ENCODE data around the gene BHLHE41.

BHLHE41 gene

GRCh38 chr12:26133521-26133920 lies 8.7 kb upstream of the BHLHE41 start:
- DNase-seq: no peak

GRCh38 chr12:26132866-26133265 lies 8.0 kb upstream of the BHLHE41 start:
- DNase-seq: no peak

- DNase-seq: no peak
Observed at GRCh38 chr12:26131936-26132335, 7.1 kb upstream of the BHLHE41 start.

GRCh38 chr12:26130728-26131127 lies 5.9 kb upstream of the BHLHE41 start:
- DNase-seq: no peak

GRCh38 chr12:26128168-26128567 lies 3.3 kb upstream of the BHLHE41 start:
- no peak for DNase-seq

- DNase-seq: no peak
Observed at GRCh38 chr12:26127404-26127803, 2.6 kb upstream of the BHLHE41 start.

GRCh38 chr12:26126340-26127284 lies 1.8 kb upstream of the BHLHE41 start:
- DNase-seq: peak; percentile 87

GRCh38 chr12:26125400-26126339 lies 833 bp upstream of the BHLHE41 start:
- DNase-seq: peak; percentile 81

- DNase-seq: no peak
Observed at GRCh38 chr12:26123482-26123980, 1.3 kb downstream of the BHLHE41 start.

- peak; percentile 85 for DNase-seq
Observed at GRCh38 chr12:26122681-26123481, 2.0 kb downstream of the BHLHE41 start.

GRCh38 chr12:26122061-26122680 lies 2.7 kb downstream of the BHLHE41 start:
- DNase-seq: peak; percentile 39

- no peak for DNase-seq
Observed at GRCh38 chr12:26121323-26122060, 3.3 kb downstream of the BHLHE41 start.

GRCh38 chr12:26120561-26121274 lies 4.1 kb downstream of the BHLHE41 start:
- DNase-seq: no peak

GRCh38 chr12:26119391-26119989 lies 5.3 kb downstream of the BHLHE41 start:
- DNase-seq: peak; percentile 76

GRCh38 chr12:26118308-26118707 lies 6.5 kb downstream of the BHLHE41 start:
- DNase-seq: no peak

- DNase-seq: no peak
Observed at GRCh38 chr12:26116829-26117715, 7.8 kb downstream of the BHLHE41 start.

- no peak for DNase-seq
Observed at GRCh38 chr12:26114720-26115401, 10.0 kb downstream of the BHLHE41 start.

All from HCEC 1CT (cell line).